NCI-H526 treated with DMSO at 0.1 percent for 48 hours (cell line): ENCODE measurements around the gene PRC1.
"Not testable (repeated sequence)": the region's sequence is repeated elsewhere in the genome, so short reads cannot be mapped to it uniquely, and the experiment has no call there.

Experiments
- DNase-seq: peaks from one replicate; lab custom pipeline; 2025; lab: John Stamatoyannopoulos, UW

PRC1 gene

DNA sequence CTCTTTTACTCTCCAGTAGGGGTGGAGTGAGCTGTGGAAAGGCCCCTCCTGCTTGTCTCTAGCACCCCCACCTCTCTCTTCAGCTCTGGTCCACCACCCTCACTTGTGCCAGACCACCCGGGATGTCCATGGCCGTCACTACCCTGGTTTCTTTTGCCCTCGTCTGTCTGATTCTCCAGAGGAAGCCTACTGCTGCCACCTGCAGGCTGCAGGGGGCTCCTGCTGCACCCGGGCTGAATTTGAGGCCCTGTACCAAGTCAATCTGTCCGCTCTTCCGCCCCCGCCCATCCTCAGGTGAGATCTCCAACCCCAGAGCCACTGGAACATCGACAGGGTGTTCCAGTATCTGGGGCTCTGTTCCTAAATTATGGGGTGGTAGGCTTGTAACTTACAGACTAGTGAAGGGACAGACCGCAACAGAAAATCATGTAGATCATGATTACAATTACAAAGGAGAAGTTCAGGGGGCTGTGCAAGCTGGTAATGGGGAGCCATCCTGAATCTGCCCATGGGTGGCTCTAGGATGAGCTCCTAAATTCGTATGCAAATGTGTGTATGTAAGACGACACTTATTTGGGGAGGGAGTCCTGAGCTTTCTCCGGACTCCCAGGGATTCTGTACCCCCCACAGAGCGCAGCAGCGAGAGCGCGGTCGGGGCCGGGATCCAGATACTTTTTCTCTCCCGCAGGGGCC lies 59.9 kb downstream of the PRC1 start:
- peak; percentile 79 for DNase-seq

DNA sequence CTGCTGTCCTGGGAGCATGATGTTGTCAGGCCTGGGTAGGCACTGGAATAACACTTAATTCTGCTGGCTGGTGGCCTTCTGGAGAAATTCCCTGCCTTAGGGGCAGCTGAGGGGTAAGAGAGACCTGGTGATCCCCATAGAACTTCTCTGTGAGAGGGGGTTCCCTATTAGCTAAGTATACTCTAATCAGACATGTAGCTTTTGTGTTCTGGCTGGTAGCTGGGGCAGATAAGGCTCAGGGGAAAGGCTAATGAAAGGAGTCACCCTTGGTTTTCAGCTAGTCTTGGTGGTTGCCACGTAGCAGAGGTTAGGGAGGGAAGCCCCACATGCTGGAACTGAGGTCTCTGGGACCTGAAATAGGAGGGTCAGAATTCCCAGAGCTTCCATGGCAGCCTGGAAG lies 61.0 kb downstream of the PRC1 start:
- no peak for DNase-seq

DNA sequence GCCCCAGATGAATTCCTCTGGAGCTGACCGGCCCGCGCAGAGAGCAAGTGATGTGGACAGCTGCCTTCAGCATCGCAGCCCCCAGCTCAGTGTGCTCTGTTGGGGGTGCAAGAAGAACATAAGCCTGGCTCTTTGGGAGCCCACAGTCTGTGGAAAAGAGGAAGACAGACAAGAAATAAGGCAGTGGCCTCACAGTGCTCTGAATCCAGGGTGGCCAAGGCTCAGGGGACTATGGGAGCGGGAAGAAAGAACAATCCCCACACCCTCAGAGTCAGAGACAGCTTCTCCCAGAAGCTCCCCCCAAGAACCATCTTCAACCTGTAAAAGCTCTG lies 61.7 kb downstream of the PRC1 start:
- no peak for DNase-seq

DNA sequence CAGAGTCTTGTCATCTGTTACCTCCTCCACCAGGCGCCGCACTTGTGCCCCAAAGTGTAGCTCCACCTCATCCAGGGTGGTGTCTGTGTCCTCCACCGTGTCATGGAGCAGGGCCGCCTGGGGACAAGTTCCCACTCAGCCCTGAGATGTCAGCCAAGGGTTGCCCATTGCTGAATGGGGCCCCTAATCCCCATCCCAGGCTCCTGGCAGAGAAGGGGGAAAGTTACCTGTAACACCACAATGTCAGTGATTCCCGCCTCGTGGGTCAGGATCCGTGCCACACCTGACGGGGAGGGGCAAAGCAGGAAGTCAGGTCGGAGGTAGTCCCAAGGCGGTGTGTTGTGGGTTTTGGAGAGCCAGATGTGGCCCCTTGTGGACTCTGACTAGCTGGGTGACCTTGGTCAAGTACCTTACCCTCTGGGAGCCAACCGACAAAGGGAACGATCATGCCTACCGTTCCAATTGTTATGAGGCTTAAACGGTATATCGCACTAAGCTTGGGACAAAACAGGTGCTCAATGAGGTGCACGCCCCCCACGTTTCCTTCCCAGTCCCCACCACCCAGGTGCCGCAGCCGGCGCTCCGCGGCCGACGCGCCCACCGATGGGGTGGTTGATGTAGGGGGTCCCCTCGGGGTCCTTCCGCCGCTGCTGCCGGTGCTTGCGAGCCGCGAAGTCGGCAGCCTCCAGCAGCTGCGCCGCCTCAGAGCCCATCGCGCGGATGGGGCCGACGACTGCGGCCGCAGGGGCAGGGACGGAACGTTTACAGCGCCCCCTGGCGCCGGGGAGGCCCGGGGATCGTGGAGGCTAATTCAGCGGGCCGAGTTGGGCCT lies 62.3 kb downstream of the PRC1 start, which contains the start of gene HDDC3:
TSS of gene HDDC3 (minus strand) at position 722 of the 832 bp plus-strand sequence. CDS start at position 713, 9 bp downstream.
- peak; percentile 82 for DNase-seq

DNA sequence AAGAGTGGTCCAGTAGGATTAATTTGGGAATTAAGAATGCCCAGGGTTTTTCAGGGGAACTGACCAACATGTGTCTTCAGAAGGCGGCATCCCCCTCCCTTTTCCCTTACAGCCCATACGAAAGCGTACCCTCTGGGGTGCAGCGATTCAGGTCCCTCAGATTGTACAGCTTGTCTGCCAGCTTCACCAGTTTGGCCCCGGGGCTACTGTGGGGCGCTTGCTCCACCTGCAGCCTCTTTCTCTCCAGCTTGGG lies 62.8 kb downstream of the PRC1 start:
- no peak for DNase-seq

DNA sequence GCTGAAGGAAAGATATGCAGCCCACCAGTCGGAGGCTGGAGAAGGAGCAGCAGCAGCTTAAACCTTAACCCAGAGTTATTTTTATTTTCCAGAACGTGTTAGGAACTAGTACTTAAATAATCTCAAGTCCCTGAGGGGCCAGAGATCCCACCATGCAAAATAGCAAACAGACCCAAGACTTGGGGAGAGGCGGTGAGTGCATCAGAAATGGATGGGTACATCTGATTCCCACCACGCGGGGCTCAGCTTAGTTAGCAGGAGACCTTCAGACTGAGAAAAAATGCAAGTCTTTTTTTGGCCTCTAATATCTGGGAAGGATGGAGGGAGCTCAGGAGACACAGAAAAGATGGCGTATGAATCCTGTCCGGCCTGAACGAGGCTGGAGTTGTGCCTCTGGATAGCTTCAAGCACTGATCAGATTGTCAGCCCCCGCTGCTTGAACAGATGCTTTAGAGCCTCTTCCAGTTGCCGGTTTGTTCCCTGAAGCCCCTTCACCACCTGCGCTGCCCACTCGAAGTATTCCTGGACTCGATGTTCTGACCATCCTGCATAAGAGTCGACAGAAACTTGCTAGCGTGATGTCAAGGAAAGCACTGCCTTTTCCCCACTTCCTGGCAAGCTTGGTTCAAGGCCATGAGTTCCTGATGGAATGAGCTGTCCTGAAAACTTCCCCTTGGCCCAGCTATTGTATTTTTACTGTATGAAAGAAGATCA lies 63.3 kb downstream of the PRC1 start:
- DNase-seq, result no peak

DNA sequence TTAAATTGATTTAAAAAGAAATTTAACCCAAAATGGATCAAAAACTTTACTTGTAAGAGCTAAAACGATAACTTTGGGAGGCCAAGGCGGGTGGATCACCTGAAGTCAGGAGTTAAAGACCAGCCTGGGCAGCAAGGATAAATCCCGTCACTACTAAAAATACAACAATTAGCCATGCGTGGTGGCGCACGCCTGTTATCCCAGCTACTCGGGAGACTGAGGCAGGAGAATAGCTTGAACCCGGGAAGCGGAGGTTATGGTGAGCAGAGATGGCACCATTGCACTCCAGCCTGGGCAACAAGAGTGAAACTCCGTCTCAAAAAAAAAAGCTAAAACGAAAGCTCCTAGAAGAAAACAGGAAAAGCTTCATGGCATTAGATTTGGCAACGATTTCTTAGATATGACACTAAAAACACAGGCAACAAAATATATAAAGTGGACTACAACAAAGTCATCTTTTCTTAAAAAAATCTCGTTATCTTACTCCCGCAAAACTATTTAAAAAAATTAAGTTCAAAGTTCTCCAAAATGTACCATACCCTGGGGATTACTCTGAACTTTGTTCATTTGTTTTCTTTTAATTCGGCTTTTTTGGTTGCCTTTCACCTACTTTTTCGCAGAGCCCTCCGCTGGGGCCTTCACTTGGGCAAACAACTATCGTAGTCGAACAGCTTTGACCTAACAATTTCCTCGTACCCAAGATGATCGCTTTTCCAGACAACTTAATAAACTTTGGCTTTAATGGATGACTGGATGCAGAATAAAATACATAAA lies 64.9 kb downstream of the PRC1 start:
- DNase-seq, result no peak

DNA sequence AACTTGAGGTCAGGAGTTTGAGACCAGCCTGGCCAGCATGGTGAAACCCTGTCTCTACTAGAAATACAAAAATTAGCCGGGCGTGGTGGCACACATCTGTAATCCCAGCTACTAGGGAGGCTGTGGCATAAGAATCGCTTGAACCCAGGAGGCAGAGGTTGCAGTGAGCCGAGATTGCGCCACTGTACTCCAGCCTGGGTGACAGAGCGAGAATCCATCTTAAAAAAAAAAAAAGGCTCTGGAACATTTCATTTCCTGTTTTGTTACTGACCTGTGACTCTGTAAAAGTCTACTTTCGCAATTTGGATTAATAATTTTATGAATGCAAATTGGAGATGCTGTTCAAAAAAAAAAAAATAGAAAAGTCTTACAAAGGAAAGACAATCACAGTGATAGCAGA lies 66.2 kb downstream of the PRC1 start:
- not testable (repeated sequence) for DNase-seq

DNA sequence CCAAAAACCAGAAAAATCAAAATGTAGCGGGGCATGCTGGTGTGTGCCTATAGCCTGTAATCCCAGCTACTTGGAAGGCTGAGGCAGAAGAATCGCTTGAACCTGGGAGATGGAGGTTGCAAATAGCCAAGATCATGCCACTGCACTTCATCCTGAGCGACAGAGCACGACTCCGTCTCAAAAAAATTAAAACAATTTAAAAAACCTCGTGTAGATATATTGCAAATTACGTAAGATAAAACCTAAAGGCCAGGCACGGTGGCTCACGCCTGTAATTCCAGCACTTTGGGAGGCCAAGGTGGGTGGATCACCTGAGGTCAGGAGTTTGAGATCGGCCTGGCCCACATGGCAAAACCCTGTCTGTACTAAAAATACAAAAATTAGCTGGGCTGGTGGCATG lies 67.6 kb downstream of the PRC1 start:
- DNase-seq, result not testable (repeated sequence)

DNA sequence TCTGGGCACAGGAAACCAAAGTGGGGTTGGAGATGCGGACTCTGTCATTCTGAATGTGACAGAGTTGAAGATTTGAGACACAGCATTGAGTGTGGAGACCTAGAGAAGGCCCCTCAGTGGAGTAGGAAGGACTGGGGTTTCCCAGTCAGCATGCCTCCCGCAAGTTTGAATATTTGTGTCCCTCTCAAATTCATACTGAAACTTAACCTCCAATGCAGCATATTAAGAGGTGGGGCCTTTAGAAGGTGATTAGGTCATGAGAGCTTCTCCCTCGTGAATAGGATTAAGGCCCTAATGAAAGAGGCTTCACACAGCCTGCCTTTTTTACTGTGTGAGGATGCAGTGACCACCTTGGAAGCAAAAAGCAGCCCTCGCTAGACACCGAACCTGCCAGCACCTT lies 70.0 kb downstream of the PRC1 start:
- DNase-seq, result no peak

DNA sequence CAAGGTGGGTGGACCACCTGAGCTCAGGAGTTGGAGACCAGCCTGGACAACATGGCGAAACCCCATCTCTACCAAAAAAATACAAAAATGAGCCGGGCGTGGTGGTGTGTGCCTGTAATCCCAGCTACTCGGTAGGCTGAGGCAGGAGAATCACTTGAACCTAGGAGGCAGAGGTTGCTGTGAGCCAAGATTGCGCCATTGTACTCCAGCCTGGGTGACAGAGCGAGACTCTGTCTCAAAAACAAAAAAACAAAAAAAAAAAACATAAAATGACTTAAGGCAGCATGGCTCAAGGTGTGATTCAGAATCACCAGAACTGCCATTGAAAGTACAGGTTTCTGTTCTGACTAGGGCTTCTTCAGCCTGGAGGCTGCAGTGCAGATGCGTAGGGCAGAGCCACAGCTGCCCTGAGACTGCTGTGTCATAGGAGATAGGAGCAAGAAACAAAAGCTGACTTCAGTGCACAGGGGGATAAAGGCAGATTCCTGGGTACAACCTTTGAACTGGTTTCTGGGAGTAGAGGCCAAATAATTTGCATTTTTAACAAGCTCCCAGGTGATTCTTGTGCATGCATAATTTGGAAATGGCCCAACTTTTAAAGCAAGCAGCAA lies 71.5 kb downstream of the PRC1 start:
- peak; percentile 27 for DNase-seq

DNA sequence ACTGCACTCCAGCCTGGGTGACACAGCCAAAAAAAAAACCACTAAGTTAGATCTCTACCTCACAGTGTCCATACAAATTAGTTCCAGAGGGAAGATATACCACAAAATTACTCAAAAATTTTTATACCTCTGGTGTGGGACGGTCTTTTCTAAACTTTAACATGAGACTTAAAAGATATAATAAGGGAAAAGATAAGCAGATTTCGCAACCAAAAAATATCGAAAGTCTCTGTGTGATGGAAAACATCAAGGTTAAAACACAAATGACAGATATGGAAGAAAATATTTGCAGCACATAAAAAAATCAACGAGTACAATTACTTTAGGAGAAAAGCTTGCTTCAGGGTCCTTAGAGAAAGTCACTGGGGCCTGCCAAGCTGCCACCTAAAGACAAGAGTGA lies 72.4 kb downstream of the PRC1 start:
- DNase-seq, result no peak

DNA sequence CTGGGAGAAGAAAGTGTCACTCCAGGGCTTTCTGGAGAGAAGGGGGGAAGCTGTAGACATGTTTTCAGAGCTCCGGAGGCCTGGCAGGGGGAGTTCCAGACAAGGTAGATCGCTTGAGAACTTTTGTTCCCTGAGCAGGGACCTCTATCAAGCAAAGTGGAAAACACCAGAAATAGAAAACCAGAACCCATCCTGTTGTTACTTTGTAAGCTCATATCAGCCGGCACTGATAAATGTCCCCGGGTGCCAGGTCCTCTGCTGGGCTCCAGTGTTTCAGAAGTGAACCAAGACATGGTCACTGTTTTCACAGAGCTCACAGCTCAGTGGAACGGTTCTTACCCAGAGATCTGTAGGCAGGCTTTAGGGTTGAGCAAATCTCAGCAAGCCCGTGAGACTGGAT lies 75.5 kb downstream of the PRC1 start:
- DNase-seq, result no peak

DNA sequence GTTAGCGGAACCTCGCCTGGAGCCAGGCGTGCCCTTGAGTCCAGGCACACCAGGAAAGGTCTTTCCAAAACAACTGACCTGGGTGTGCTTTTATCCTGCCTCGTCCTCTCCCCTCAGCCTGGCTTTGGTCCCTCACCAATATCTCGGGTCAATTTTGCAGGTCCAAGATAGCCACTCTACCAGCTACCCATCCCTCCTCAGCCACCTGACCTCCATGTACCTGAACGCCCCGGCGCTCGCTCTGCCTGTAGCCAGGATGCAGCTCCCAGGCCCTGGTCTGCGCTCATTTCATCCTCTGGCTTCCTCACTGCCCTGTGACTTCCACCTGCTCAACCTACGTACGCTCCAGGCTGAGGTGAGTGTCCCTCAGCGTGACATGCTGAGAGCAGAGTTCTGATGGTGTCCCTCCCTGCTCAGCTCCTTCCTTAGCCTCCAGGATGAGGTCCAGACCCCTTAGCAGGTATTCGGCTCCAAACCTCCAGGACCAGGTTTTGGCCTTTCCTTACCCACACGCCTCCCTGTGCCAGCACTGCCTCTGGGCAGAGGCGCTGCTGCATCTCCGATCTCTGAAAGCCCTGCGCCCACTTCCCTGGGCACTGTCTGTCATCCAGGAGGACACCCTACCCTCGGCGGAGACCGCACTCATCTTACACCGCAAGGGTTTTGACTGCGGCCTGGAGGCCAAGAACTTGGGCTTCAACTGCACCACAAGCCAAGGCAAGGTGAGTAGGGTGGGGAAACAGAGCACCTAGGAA lies 76.1 kb downstream of the PRC1 start:
- no peak for DNase-seq

DNA sequence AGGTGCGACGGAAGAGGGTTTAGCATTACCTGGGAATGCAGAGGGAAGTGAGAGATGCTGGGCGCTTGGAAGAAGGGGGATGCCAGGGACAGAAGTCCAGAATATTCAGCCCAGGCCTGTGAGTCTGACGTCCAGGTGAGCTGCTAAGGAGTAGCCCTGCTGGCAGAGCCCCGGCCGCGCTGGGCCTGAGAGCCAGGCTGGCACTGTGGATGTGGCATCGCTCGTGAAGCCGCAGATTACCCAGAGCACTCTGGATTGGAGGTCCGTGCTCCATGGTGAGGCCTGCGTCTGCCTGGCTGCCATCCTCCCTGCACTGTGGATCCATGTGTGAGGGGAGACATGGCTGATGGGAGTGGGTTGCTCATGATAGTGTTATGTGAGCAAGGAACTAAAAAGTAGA lies 76.8 kb downstream of the PRC1 start:
- DNase-seq, result no peak

DNA sequence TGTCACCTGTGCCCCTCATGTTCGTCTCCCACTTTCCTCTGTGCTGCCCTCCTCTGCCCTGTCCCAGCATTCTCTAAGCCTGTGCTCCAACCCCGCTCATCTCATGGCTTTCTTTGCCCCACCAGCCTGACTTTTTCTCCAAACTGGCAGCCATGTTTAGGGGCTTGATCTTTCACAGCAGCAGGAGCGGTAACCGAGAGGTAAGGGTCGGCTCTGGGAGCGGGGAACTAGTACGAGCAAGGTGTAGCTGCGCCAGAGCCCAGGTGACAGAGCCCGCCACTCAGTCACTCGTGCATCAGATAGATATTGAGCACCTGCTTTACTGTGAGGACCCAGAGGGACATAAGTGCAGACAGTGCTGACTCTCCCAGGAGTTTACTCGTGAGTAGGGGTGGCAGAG lies 77.9 kb downstream of the PRC1 start:
- no peak for DNase-seq
